ENCODE results near the gene PLEKHA5. TPM values are rescaled to one million over a fixed set of nuclear protein-coding genes. Genes with fewer than 3 reads are reported as not detected.

Gene PLEKHA5
- total and polyA plus RNA-seq, 2 of the 4 experiments (the other 2 are of a cell fraction), result 5.3 to 12.2 TPM

GRCh38 chr12:19185262-19185929 lies 55.9 kb downstream of the PLEKHA5 start:
- Histone ChIP-seq H3K56ac (ENCODE audit: extremely low read depth, insufficient read depth, low read length) (no peak overlapping the region), H3K4ac (ENCODE audit: low read depth, low read length) (no peak overlapping the region), H2AFZ (replicated peaks; ENCODE audit: low read length, poor library complexity) (no peak overlapping the region), H4K8ac (ENCODE audit: low read depth in 2 of 2, low read length in 2 of 2) (no peak overlapping the region), H3K23ac (ENCODE audit: low read depth, low read length) (no peak overlapping the region), H2BK5ac (ENCODE audit: low read depth, low read length, poor library complexity, severe bottlenecking) (no peak overlapping the region), H3K27ac (ENCODE audit: insufficient read depth, low read length) (no peak overlapping the region), H4K5ac (ENCODE audit: low read depth, low read length) (no peak overlapping the region), H3K4me1 (ENCODE audit: control insufficient read depth, insufficient read depth, low read length) (peaks cover 4% of the 10 kb centered on the region; the same call in 1 of the 2 replicates), H3K9me3 (ENCODE audit: control insufficient read depth, insufficient read depth, low read length) (no peaks in the 10 kb centered on the region), H3K9me1 (ENCODE audit: insufficient read depth, low read length) (no peaks in the 10 kb centered on the region), H3K79me1 (ENCODE audit: low read depth in 1 of 2, low read length in 2 of 2) (peaks cover 8 to 28% of the 10 kb centered on the region in 2 experiments), H2BK120ac (ENCODE audit: low read depth, low read length) (no peak overlapping the region), H3K27me3 (ENCODE audit: control insufficient read depth, insufficient read depth, low read length) (no peaks in the 10 kb centered on the region), H3K36me3 (ENCODE audit: control insufficient read depth, insufficient read depth, low read length) (no peaks in the 10 kb centered on the region), H3K4me2 (ENCODE audit: low read depth, low read length) (no peak overlapping the region), H4K20me1 (ENCODE audit: insufficient read depth, low read length) (no peaks in the 10 kb centered on the region; the same call in 1 of the 2 replicates), H2AK5ac (ENCODE audit: low read depth, low read length) (no peak overlapping the region; the same call in 1 of the 2 replicates), H3K9ac (ENCODE audit: low read depth, low read length) (no peak overlapping the region), H2BK15ac (ENCODE audit: low read depth, low read length) (no peak overlapping the region), H4K91ac (ENCODE audit: insufficient read depth, low read depth, low read length) (no peak overlapping the region), H3K4me3 (ENCODE audit: insufficient read depth, low read depth, low read length) (no peak overlapping the region), H3K18ac (ENCODE audit: low read depth, low read length) (no peak overlapping the region), H3K14ac (replicated peaks; ENCODE audit: low read depth, low read length) (no peak overlapping the region), H2AK9ac (replicated peaks; ENCODE audit: low read depth, low read length, poor library complexity) (no peak overlapping the region), H2BK20ac (ENCODE audit: low read depth, low read length) (no peak overlapping the region)
- WGBS, 2 experiments (ENCODE audit: extremely low coverage in 2 of 2, insufficient read length in 1 of 2), result 100% methylated on average over 1 of the region's 3 CpGs; no CpG with 5 or more reads in 1 of the 2 experiments
- intact Hi-C loops (cut with micrococcal nuclease) (loop anchor here (5.0 to 10.0 kb wide), 2 partner anchors 102 to 591 kb away; no protein-coding TSS in a partner anchor), in situ Hi-C loops (cut with MboI; ENCODE audit: low sequenced_read_pairs) (loop anchor here (10.0 kb wide), 3 partner anchors 321 to 931 kb away; no protein-coding TSS in a partner anchor), dilution Hi-C loops (cut with HindIII; ENCODE audit: low sequenced_read_pairs, unreplicated experiment) (no loop called here)
- POLR2A ChIA-PET (ENCODE audit: unreplicated experiment), result no interaction called here
- CTCF ChIA-PET, result interaction anchor here (0.6 to 1.5 kb wide), 2 partner anchors 36 to 755 kb away, joined by 3 to 4 read pairs; no protein-coding TSS in a partner anchor
- BruUV-seq (replicated peaks), result no TSS peak
- DNase-seq (no peak), ATAC-seq (ENCODE audit: low read depth) (no peak)
- no peak for TF ChIP-seq FOS (IDR thresholded peaks at IDR 0.05; ENCODE audit: low read depth, low read length)
- TF ChIP-seq RAD21 (IDR thresholded peaks at IDR 0.05; ENCODE audit: low read length), result no peak
- no peak for TF ChIP-seq POLR2A (IDR thresholded peaks at IDR 0.05; ENCODE audit: low read depth, low read length)
- no peak for TF ChIP-seq MXI1 (IDR thresholded peaks at IDR 0.05; ENCODE audit: borderline replicate concordance, low read depth, low read length)

All from IMR-90 (cell line).